ENCODE data around the gene AP4B1. TPM values are rescaled to one million over a fixed set of nuclear protein-coding genes. Genes with fewer than 3 reads are reported as not detected.

Gene AP4B1
- total RNA-seq, 3 donors from 2014 or later = 10.8 to 18.1 (median 14.9) TPM

GRCh38 chr1:113943028-113943811 lies 38.6 kb upstream of the AP4B1 start:
- Histone ChIP-seq H3K36me3 (peaks cover 5% of the 10 kb centered on the region), H3K27ac (no peak overlapping the region), H3K4me1 (no peaks in the 10 kb centered on the region), H3K9me3 (no peaks in the 10 kb centered on the region), H3K27me3 (no peaks in the 10 kb centered on the region), H3K4me3 (no peak overlapping the region)
- no peak for DNase-seq (ENCODE audit: low spot score in 2 of 2)
- intact Hi-C loops (cut with DNase I; ENCODE audit: low total_unique reads) = no loop called here
- TF ChIP-seq POLR2A (IDR thresholded peaks at IDR 0.05) (no peak), CTCF (IDR thresholded peaks at IDR 0.05) (no peak), POLR2AphosphoS5 (IDR thresholded peaks at IDR 0.05) (no peak)

- Histone ChIP-seq H3K36me3 (peaks cover 5% of the 10 kb centered on the region), H3K27ac (no peak overlapping the region), H3K4me3 (no peak overlapping the region), H3K4me1 (no peaks in the 10 kb centered on the region), H3K9me3 (no peaks in the 10 kb centered on the region), H3K27me3 (no peaks in the 10 kb centered on the region)
- intact Hi-C loops (cut with DNase I; ENCODE audit: low total_unique reads) = no loop called here
- no peak for DNase-seq (ENCODE audit: low spot score in 2 of 2)
- TF ChIP-seq CTCF (IDR thresholded peaks at IDR 0.05) (no peak), POLR2AphosphoS5 (IDR thresholded peaks at IDR 0.05) (no peak), POLR2A (IDR thresholded peaks at IDR 0.05) (no peak)
These were observed 37.9 kb upstream of the AP4B1 start for GRCh38 chr1:113942527-113942926.

GRCh38 chr1:113941245-113941559 lies 36.6 kb upstream of the AP4B1 start:
- TF ChIP-seq POLR2AphosphoS5 (IDR thresholded peaks at IDR 0.05) (no peak), CTCF (IDR thresholded peaks at IDR 0.05) (no peak), POLR2A (IDR thresholded peaks at IDR 0.05) (no peak)
- DNase-seq (ENCODE audit: low spot score in 2 of 2) = no peak
- intact Hi-C loops (cut with DNase I; ENCODE audit: low total_unique reads) = no loop called here
- peaks cover 5% of the 10 kb centered on the region for H3K36me3 ChIP-seq
- H3K4me1 ChIP-seq = no peaks in the 10 kb centered on the region
- no peak overlapping the region for H3K4me3 ChIP-seq
- H3K27ac ChIP-seq = no peak overlapping the region
- no peaks in the 10 kb centered on the region for H3K9me3 ChIP-seq
- no peaks in the 10 kb centered on the region for H3K27me3 ChIP-seq

- no peak for DNase-seq (ENCODE audit: low spot score in 2 of 2)
- H3K27me3 ChIP-seq = no peaks in the 10 kb centered on the region
- no peak for TF ChIP-seq POLR2A (IDR thresholded peaks at IDR 0.05)
- TF ChIP-seq POLR2AphosphoS5 (IDR thresholded peaks at IDR 0.05) = no peak
- TF ChIP-seq CTCF (IDR thresholded peaks at IDR 0.05) = no peak
- H3K4me1 ChIP-seq = no peaks in the 10 kb centered on the region
- no peak overlapping the region for H3K4me3 ChIP-seq
- no peaks in the 10 kb centered on the region for H3K9me3 ChIP-seq
- H3K27ac ChIP-seq = no peak overlapping the region
- peaks cover 5% of the 10 kb centered on the region for H3K36me3 ChIP-seq
- intact Hi-C loops (cut with DNase I; ENCODE audit: low total_unique reads) = no loop called here
These were observed 36.0 kb upstream of the AP4B1 start for GRCh38 chr1:113940365-113941244.

- intact Hi-C loops (cut with DNase I; ENCODE audit: low total_unique reads) = no loop called here
- Histone ChIP-seq H3K4me3 (no peak overlapping the region), H3K36me3 (peaks cover 5% of the 10 kb centered on the region), H3K27ac (no peak overlapping the region), H3K9me3 (no peaks in the 10 kb centered on the region), H3K4me1 (no peaks in the 10 kb centered on the region), H3K27me3 (no peaks in the 10 kb centered on the region)
- DNase-seq (ENCODE audit: low spot score in 2 of 2) = no peak
- no peak for TF ChIP-seq POLR2AphosphoS5 (IDR thresholded peaks at IDR 0.05)
- no peak for TF ChIP-seq POLR2A (IDR thresholded peaks at IDR 0.05)
- TF ChIP-seq CTCF (IDR thresholded peaks at IDR 0.05) = no peak
These were observed 33.6 kb upstream of the AP4B1 start for GRCh38 chr1:113938192-113938591.

All from breast epithelium (tissue), 4 donors.